IPS-20b (cell line): ENCODE results near the gene EYA2.

ENCODE experiments used
- H3K27ac ChIP-seq: one replicate; pipeline ENCODE4 v1.5.1; 2013; ENCODE audit warnings: low read length
- H3K27me3 ChIP-seq: 2 replicates; pipeline ENCODE4 v1.6.1; 2013; ENCODE audit warnings: mild to moderate bottlenecking, low read length, inconsistent platforms; ENCODE audit not compliant: insufficient read depth
- H3K36me3 ChIP-seq: 2 replicates; pipeline ENCODE4 v1.6.1; 2013; ENCODE audit warnings: low read depth, mild to moderate bottlenecking, inconsistent platforms, low read length, moderate library complexity; ENCODE audit not compliant: insufficient read depth
- H3K4me1 ChIP-seq: 2 replicates; pipeline ENCODE4 v1.6.1; 2013; ENCODE audit warnings: mild to moderate bottlenecking, control low read depth, inconsistent platforms, low read length, moderate library complexity; ENCODE audit not compliant: insufficient read depth
- H3K4me3 ChIP-seq: 2 replicates; pipeline ENCODE4 v1.5.1; 2013; ENCODE audit warnings: mild to moderate bottlenecking, low read length, inconsistent platforms
- H3K9ac ChIP-seq: 2 replicates; pipeline ENCODE4 v1.6.1; 2013; ENCODE audit warnings: low read depth, mild to moderate bottlenecking, inconsistent platforms, low read length, moderate library complexity
- H3K9me3 ChIP-seq: 2 replicates; pipeline ENCODE4 v1.6.1; 2013; ENCODE audit warnings: mild to moderate bottlenecking, low read depth, low read length, inconsistent platforms; ENCODE audit not compliant: insufficient read depth

The EYA2 gene

GRCh38 chr20:47097691-47098622 is 203.3 kb downstream of the EYA2 start:
- no peak overlapping the region for H3K9ac ChIP-seq
- no peak overlapping the region for H3K4me3 ChIP-seq
- no peak overlapping the region for H3K27ac ChIP-seq
- no peaks in the 10 kb centered on the region for H3K27me3 ChIP-seq
- H3K4me1 ChIP-seq, result no peaks in the 10 kb centered on the region
- peaks cover 9% of the 10 kb centered on the region for H3K9me3 ChIP-seq
- no peaks in the 10 kb centered on the region for H3K36me3 ChIP-seq

GRCh38 chr20:47099093-47099492 is 204.4 kb downstream of the EYA2 start:
- Histone ChIP-seq H3K9ac (no peak overlapping the region), H3K36me3 (no peaks in the 10 kb centered on the region), H3K4me1 (no peaks in the 10 kb centered on the region), H3K27me3 (no peaks in the 10 kb centered on the region), H3K27ac (no peak overlapping the region), H3K9me3 (peaks cover 9% of the 10 kb centered on the region), H3K4me3 (no peak overlapping the region)

GRCh38 chr20:47099825-47100441 is 205.3 kb downstream of the EYA2 start:
- Histone ChIP-seq H3K9ac (no peak overlapping the region), H3K27ac (no peak overlapping the region), H3K36me3 (no peaks in the 10 kb centered on the region), H3K9me3 (peaks cover 9% of the 10 kb centered on the region), H3K27me3 (no peaks in the 10 kb centered on the region), H3K4me3 (no peak overlapping the region), H3K4me1 (no peaks in the 10 kb centered on the region)

- Histone ChIP-seq H3K36me3 (no peaks in the 10 kb centered on the region), H3K9ac (no peak overlapping the region), H3K9me3 (no peaks in the 10 kb centered on the region), H3K27me3 (no peaks in the 10 kb centered on the region), H3K4me3 (no peak overlapping the region), H3K27ac (no peak overlapping the region), H3K4me1 (no peaks in the 10 kb centered on the region)
Measured at GRCh38 chr20:47102629-47103028, 208.0 kb downstream of the EYA2 start.

GRCh38 chr20:47106786-47107185 is 212.1 kb downstream of the EYA2 start:
- H3K36me3 ChIP-seq, result no peaks in the 10 kb centered on the region
- H3K27me3 ChIP-seq, result no peaks in the 10 kb centered on the region
- no peak overlapping the region for H3K27ac ChIP-seq
- H3K4me3 ChIP-seq, result no peak overlapping the region
- H3K9me3 ChIP-seq, result no peaks in the 10 kb centered on the region; the same call in 1 of the 2 replicates
- H3K4me1 ChIP-seq, result no peaks in the 10 kb centered on the region
- H3K9ac ChIP-seq, result no peak overlapping the region

- Histone ChIP-seq H3K9ac (no peak overlapping the region), H3K9me3 (no peaks in the 10 kb centered on the region; the same call in 1 of the 2 replicates)
Measured at GRCh38 chr20:47108994-47109393, 214.4 kb downstream of the EYA2 start.

GRCh38 chr20:47110819-47111218 is 216.2 kb downstream of the EYA2 start:
- Histone ChIP-seq H3K36me3 (no peaks in the 10 kb centered on the region), H3K27me3 (no peaks in the 10 kb centered on the region), H3K4me3 (no peak overlapping the region), H3K9me3 (no peaks in the 10 kb centered on the region; the same call in 1 of the 2 replicates), H3K4me1 (0 out of 2 replicates have a peak, but pooled peaks cover 3% of the 10 kb centered on the region), H3K9ac (no peak overlapping the region), H3K27ac (no peak overlapping the region)

More at GRCh38 chr20:47108994-47109393, 214.4 kb downstream of the EYA2 start:
- Histone ChIP-seq H3K27me3 (no peaks in the 10 kb centered on the region), H3K4me3 (no peak overlapping the region), H3K27ac (no peak overlapping the region), H3K36me3 (no peaks in the 10 kb centered on the region), H3K4me1 (0 out of 2 replicates have a peak, but pooled peaks cover 3% of the 10 kb centered on the region)

- Histone ChIP-seq H3K9me3 (no peaks in the 10 kb centered on the region; the same call in 1 of the 2 replicates), H3K9ac (no peak overlapping the region), H3K27ac (no peak overlapping the region), H3K36me3 (no peaks in the 10 kb centered on the region), H3K4me3 (no peak overlapping the region), H3K27me3 (no peaks in the 10 kb centered on the region), H3K4me1 (0 out of 2 replicates have a peak, but pooled peaks cover 3% of the 10 kb centered on the region)
Measured at GRCh38 chr20:47111576-47111975, 216.9 kb downstream of the EYA2 start.

- no peak overlapping the region for H3K4me3 ChIP-seq
- H3K36me3 ChIP-seq, result no peaks in the 10 kb centered on the region
- no peak overlapping the region for H3K9ac ChIP-seq
- no peaks in the 10 kb centered on the region for H3K27me3 ChIP-seq
- peaks cover 7% of the 10 kb centered on the region for H3K4me1 ChIP-seq
- no peaks in the 10 kb centered on the region; the same call in 1 of the 2 replicates for H3K9me3 ChIP-seq
- no peak overlapping the region for H3K27ac ChIP-seq
Measured at GRCh38 chr20:47113362-47114109, 218.9 kb downstream of the EYA2 start.

GRCh38 chr20:47115694-47116093 is 221.1 kb downstream of the EYA2 start:
- Histone ChIP-seq H3K4me3 (no peak overlapping the region), H3K9ac (no peak overlapping the region), H3K36me3 (no peaks in the 10 kb centered on the region), H3K27ac (no peak overlapping the region), H3K4me1 (peaks cover 14% of the 10 kb centered on the region), H3K9me3 (no peaks in the 10 kb centered on the region; the same call in 1 of the 2 replicates), H3K27me3 (no peaks in the 10 kb centered on the region)

- Histone ChIP-seq H3K27me3 (no peaks in the 10 kb centered on the region), H3K36me3 (no peaks in the 10 kb centered on the region), H3K4me3 (no peak overlapping the region), H3K9me3 (no peaks in the 10 kb centered on the region), H3K4me1 (peaks cover 14% of the 10 kb centered on the region), H3K27ac (no peak overlapping the region), H3K9ac (no peak overlapping the region)
Measured at GRCh38 chr20:47117371-47117770, 222.7 kb downstream of the EYA2 start.
